HG03439 (cell line): ENCODE measurements around the gene INF2.

Experiments
- ATAC-seq: cut with Tn5 transposase; IDR thresholded peaks from one replicate; pipeline ENCODE4 v1.9.1; 2021; ENCODE audit warnings: mild to moderate bottlenecking, moderate library complexity; ENCODE audit not compliant: unreplicated experiment

INF2 gene

GRCh38 chr14:104732931-104733681 lies 43.7 kb downstream of the INF2 start:
- no peak for ATAC-seq

- ATAC-seq = no peak
Observed at GRCh38 chr14:104734051-104734587, 44.7 kb downstream of the INF2 start.

- ATAC-seq = no peak
Observed at GRCh38 chr14:104734601-104734990, 45.2 kb downstream of the INF2 start.

GRCh38 chr14:104734991-104735779 lies 45.8 kb downstream of the INF2 start:
- no peak for ATAC-seq

GRCh38 chr14:104735830-104736642 lies 46.6 kb downstream of the INF2 start:
- ATAC-seq = no peak

- ATAC-seq = no peak
Observed at GRCh38 chr14:104738375-104739019, 49.1 kb downstream of the INF2 start.

- ATAC-seq = no peak
Observed at GRCh38 chr14:104739026-104739425, 49.6 kb downstream of the INF2 start.

GRCh38 chr14:104739546-104740516 lies 50.4 kb downstream of the INF2 start:
- no peak for ATAC-seq

- no peak for ATAC-seq
Observed at GRCh38 chr14:104741108-104741802, 51.8 kb downstream of the INF2 start.

- ATAC-seq = no peak
Observed at GRCh38 chr14:104741803-104742251, 52.4 kb downstream of the INF2 start.

GRCh38 chr14:104742586-104743455 lies 53.4 kb downstream of the INF2 start:
- no peak for ATAC-seq

- ATAC-seq = no peak
Observed at GRCh38 chr14:104743461-104744380, 54.3 kb downstream of the INF2 start.

GRCh38 chr14:104744484-104744883 lies 55.1 kb downstream of the INF2 start:
- ATAC-seq = no peak

GRCh38 chr14:104745431-104745830 lies 56.0 kb downstream of the INF2 start:
- no peak for ATAC-seq

GRCh38 chr14:104746071-104746545 lies 56.7 kb downstream of the INF2 start:
- no peak for ATAC-seq

- ATAC-seq = no peak
Observed at GRCh38 chr14:104746934-104747481, 57.6 kb downstream of the INF2 start.
